IPS-NIHi11 (cell line): ENCODE data around the gene GAP43.
A peak's percentile ranks its signal among the peaks of the same experiment; 100 is the strongest.

Experiments
- DNase-seq: peaks from one replicate; pipeline ENCODE4 v3.0.0; 2012; ENCODE audit warnings: mixed read lengths, low spot score

Gene GAP43

GRCh38 chr3:115662356-115662755 is 39.0 kb downstream of the GAP43 start:
- no peak for DNase-seq

- no peak for DNase-seq
Measured at GRCh38 chr3:115663414-115663813, 40.1 kb downstream of the GAP43 start.

GRCh38 chr3:115666081-115666480 is 42.8 kb downstream of the GAP43 start:
- DNase-seq: no peak

GRCh38 chr3:115666920-115667737 is 43.8 kb downstream of the GAP43 start:
- DNase-seq: no peak

- peak; percentile 16 for DNase-seq
Measured at GRCh38 chr3:115667738-115668065, 44.4 kb downstream of the GAP43 start.

GRCh38 chr3:115670911-115671310 is 47.6 kb downstream of the GAP43 start:
- no peak for DNase-seq

GRCh38 chr3:115671761-115672455 is 48.6 kb downstream of the GAP43 start:
- DNase-seq: no peak

GRCh38 chr3:115673881-115674280 is 50.6 kb downstream of the GAP43 start:
- no peak for DNase-seq

GRCh38 chr3:115676336-115676735 is 53.0 kb downstream of the GAP43 start:
- no peak for DNase-seq

- DNase-seq: no peak
Measured at GRCh38 chr3:115680803-115681345, 57.6 kb downstream of the GAP43 start.

- no peak for DNase-seq
Measured at GRCh38 chr3:115681736-115682135, 58.4 kb downstream of the GAP43 start.

GRCh38 chr3:115683305-115683704 is 60.0 kb downstream of the GAP43 start:
- DNase-seq: no peak

GRCh38 chr3:115683773-115684172 is 60.5 kb downstream of the GAP43 start:
- DNase-seq: no peak

GRCh38 chr3:115685097-115685496 is 61.8 kb downstream of the GAP43 start:
- DNase-seq: no peak

- no peak for DNase-seq
Measured at GRCh38 chr3:115687721-115688120, 64.4 kb downstream of the GAP43 start.

GRCh38 chr3:115688418-115688817 is 65.1 kb downstream of the GAP43 start:
- no peak for DNase-seq

- no peak for DNase-seq
Measured at GRCh38 chr3:115689928-115690327, 66.6 kb downstream of the GAP43 start.

- no peak for DNase-seq
Measured at GRCh38 chr3:115691964-115692363, 68.7 kb downstream of the GAP43 start.

- peak; percentile 80 for DNase-seq
Measured at GRCh38 chr3:115692887-115693524, 69.7 kb downstream of the GAP43 start.

GRCh38 chr3:115693868-115694267 is 70.6 kb downstream of the GAP43 start:
- no peak for DNase-seq

GRCh38 chr3:115695090-115695489 is 71.8 kb downstream of the GAP43 start:
- no peak for DNase-seq

GRCh38 chr3:115697263-115698053 is 74.1 kb downstream of the GAP43 start:
- no peak for DNase-seq
